Calu3 (cell line): ENCODE results near the gene DCC. TPM values are rescaled to one million over a fixed set of nuclear protein-coding genes. Genes with fewer than 3 reads are reported as not detected.

Experiments
- BruUV-seq: library from RNA; stranded (reverse); fragments of 400-500 nt; replicated peaks from 2 replicates; lab custom pipeline; 2021; lab: Mats Ljungman, UMichigan
- CTCF ChIA-PET: fragments of 300-600 bp; sonication (Branson Sonifier 250); formaldehyde crosslinking; loops from one replicate; lab custom pipeline; 2022; ENCODE audit warnings: antibody characterized with exemption; lab: Charles Lee
- DNase-seq: peaks from one replicate; pipeline ENCODE4 v3.0.0; 2022
- H3K27ac Mint-ChIP-seq: one replicate; pipeline ENCODE4 v1.8.0; 2022; ENCODE audit warnings: mixed read lengths; ENCODE audit not compliant: unreplicated experiment
- H3K27me3 Mint-ChIP-seq: one replicate; pipeline ENCODE4 v1.8.0; 2022; ENCODE audit warnings: mixed read lengths; ENCODE audit not compliant: unreplicated experiment
- H3K36me3 Mint-ChIP-seq: one replicate; pipeline ENCODE4 v1.8.0; 2022; ENCODE audit warnings: mild to moderate bottlenecking, moderate library complexity, mixed read lengths; ENCODE audit not compliant: insufficient read depth, unreplicated experiment
- H3K4me1 Mint-ChIP-seq: one replicate; pipeline ENCODE4 v1.8.0; 2022; ENCODE audit warnings: mild to moderate bottlenecking, low read depth, mixed read lengths; ENCODE audit not compliant: unreplicated experiment
- H3K4me3 Mint-ChIP-seq: one replicate; pipeline ENCODE4 v1.8.0; 2022; ENCODE audit warnings: mild to moderate bottlenecking, low read depth, moderate library complexity, mixed read lengths; ENCODE audit not compliant: unreplicated experiment
- H3K9me3 Mint-ChIP-seq: one replicate; pipeline ENCODE4 v1.8.0; 2022; ENCODE audit warnings: low read depth, mixed read lengths; ENCODE audit not compliant: unreplicated experiment
- CTCF ChIP-seq: fragments of 200-600 bp; IDR thresholded peaks from one replicate; pipeline ENCODE4 v1.8.0; 2022; ENCODE audit warnings: antibody characterized with exemption; ENCODE audit not compliant: unreplicated experiment
- intact Hi-C: fragments of 100-400 bp; cut with micrococcal nuclease; formaldehyde crosslinking; loops from one replicate; pipeline ENCODE4 v1.10.0; 2022; ENCODE audit not compliant: unreplicated experiment
- total RNA-seq: library from RNA; stranded (reverse); gene quantifications from 2 replicates; pipeline ENCODE4 v1.2.3, GENCODE V29; 2022

Gene DCC
- total RNA-seq, 1 experiment from 2014 or later = not detected

- no peaks in the 10 kb centered on the region for H3K4me1 Mint-ChIP-seq
- no peaks in the 10 kb centered on the region for H3K36me3 Mint-ChIP-seq
- no peak overlapping the region for H3K27ac Mint-ChIP-seq
- no TSS peak for BruUV-seq
- H3K4me3 Mint-ChIP-seq = no peak overlapping the region
- H3K9me3 Mint-ChIP-seq = no peaks in the 10 kb centered on the region
- CTCF ChIA-PET = no interaction called here
- no peak for DNase-seq
- TF ChIP-seq CTCF = no peak
- intact Hi-C loops = no loop called here
- peaks cover 73% of the 10 kb centered on the region for H3K27me3 Mint-ChIP-seq
These were observed 91.7 kb downstream of the DCC start for GRCh38 chr18:52431683-52432082.

DNA sequence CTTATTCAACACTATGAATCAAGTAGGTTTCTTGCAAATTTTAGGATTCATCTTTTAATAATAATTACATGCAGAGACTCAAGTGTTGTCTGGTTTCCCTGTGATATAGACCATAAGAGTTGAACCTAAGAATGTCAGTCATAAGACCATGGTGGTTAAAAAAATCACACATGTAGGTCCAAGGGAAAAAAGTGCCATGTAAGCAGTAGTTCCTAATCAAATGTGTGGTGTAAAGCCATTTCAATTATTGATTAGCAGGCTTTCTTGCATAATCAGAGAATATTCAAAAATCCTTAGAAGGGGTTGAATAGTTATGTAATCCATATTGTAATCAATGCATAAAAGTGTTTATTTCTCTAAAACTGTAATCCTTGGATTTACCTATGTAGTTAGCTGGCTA lies 93.8 kb downstream of the DCC start:
- no TSS peak for BruUV-seq
- CTCF ChIA-PET = no interaction called here
- Mint-ChIP-seq H3K36me3 (no peaks in the 10 kb centered on the region), H3K4me3 (no peak overlapping the region), H3K4me1 (no peaks in the 10 kb centered on the region), H3K27ac (no peak overlapping the region), H3K9me3 (no peaks in the 10 kb centered on the region), H3K27me3 (peaks cover 61% of the 10 kb centered on the region)
- DNase-seq = no peak
- intact Hi-C loops = no loop called here
- no peak for TF ChIP-seq CTCF

DNA sequence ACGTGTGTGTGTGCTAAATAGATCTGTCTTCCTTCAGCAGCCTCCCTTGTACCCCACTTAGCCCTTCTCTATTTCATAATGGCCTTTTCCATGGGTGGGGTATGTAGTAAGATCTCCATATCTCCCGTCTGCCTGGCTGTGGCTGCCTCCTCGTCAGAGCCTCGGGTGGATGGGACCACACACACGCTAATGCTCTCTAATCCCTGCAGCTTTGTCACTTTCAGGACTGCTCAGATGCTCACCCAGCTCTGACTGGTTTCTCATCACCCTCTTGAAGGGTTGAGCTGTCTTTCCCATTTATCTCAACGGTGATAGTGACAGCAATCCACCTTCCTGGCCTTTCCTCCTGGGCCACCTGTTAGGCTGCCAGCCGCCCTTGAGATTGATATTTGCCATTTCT lies 95.3 kb downstream of the DCC start:
- Mint-ChIP-seq H3K27ac (no peak overlapping the region), H3K4me3 (no peak overlapping the region), H3K27me3 (peaks cover 49% of the 10 kb centered on the region), H3K4me1 (no peaks in the 10 kb centered on the region), H3K9me3 (no peaks in the 10 kb centered on the region), H3K36me3 (no peaks in the 10 kb centered on the region)
- no TSS peak for BruUV-seq
- no peak for TF ChIP-seq CTCF
- intact Hi-C loops = no loop called here
- CTCF ChIA-PET = no interaction called here
- no peak for DNase-seq

DNA sequence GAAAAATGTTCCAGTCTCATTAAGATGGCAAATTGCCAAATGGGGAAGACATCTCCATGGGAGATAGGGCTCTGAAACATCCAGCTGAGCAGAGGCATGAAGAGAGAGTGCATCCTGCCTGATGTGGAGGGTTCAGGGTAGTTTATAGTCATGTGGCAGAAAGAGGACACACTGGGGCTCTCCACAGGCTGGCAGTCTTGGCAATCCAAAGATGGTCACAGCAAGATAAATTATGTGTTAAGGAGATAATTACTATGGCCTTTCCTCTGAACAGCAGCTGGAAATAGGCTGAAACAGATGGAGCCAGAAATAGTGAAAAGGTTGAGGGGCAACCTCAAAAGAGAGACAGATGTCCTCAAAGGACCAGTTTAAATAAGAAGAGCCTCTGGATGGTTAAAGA lies 97.2 kb downstream of the DCC start:
- Mint-ChIP-seq H3K9me3 (no peaks in the 10 kb centered on the region), H3K4me1 (no peaks in the 10 kb centered on the region), H3K27ac (no peak overlapping the region), H3K27me3 (peaks cover 30% of the 10 kb centered on the region), H3K4me3 (no peak overlapping the region), H3K36me3 (no peaks in the 10 kb centered on the region)
- DNase-seq = no peak
- TF ChIP-seq CTCF = no peak
- CTCF ChIA-PET = no interaction called here
- BruUV-seq = no TSS peak
- intact Hi-C loops = no loop called here
